ENCODE data around the gene PPP6R3. TPM values are rescaled to one million over a fixed set of nuclear protein-coding genes. Genes with fewer than 3 reads are reported as not detected.

Gene PPP6R3
- total RNA-seq, 1 experiment from 2014 or later, result 171 TPM

- Histone ChIP-seq H3K9me3 (ENCODE audit: low read length) (no peaks in the 10 kb centered on the region), H3K4me2 (ENCODE audit: low read length) (no peak overlapping the region), H4K20me1 (ENCODE audit: low read length) (no peaks in the 10 kb centered on the region), H3K9me2 (replicated peaks; ENCODE audit: low read length) (no peaks in the 10 kb centered on the region), H3K9ac (ENCODE audit: low read length) (no peak overlapping the region), H3K79me2 (ENCODE audit: low read length) (no peaks in the 10 kb centered on the region), H3K27ac (ENCODE audit: low read length) (no peak overlapping the region), H3K4me1 (ENCODE audit: insufficient read depth, low read length) (no peaks in the 10 kb centered on the region), H3K36me3 (ENCODE audit: low read depth, low read length) (peaks cover 28% of the 10 kb centered on the region), H3F3A (ENCODE audit: low read length, unreplicated experiment) (no peaks in the 10 kb centered on the region), H2AFZ (ENCODE audit: low read length) (no peak overlapping the region), H3K4me3 (ENCODE audit: low read length) (no peak overlapping the region), H3K27me3 (ENCODE audit: low read length) (no peaks in the 10 kb centered on the region)
- no TSS peak for BruUV-seq (replicated peaks)
- intact Hi-C loops (cut with micrococcal nuclease), result no loop called here
- no peak for ATAC-seq
- no peak for TF ChIP-seq EZH2 (IDR thresholded peaks at IDR 0.05; ENCODE audit: low read length, unreplicated experiment)
- no peak for TF ChIP-seq EZH2phosphoT487 (IDR thresholded peaks at IDR 0.05; ENCODE audit: borderline replicate concordance, low read length)
- no peak for TF ChIP-seq CTCF (conservative IDR thresholded peaks at IDR 0.05; ENCODE audit: low read depth, low read length)
- DNase-seq, result no peak
- ChIA-PET CTCF (no interaction called here), POLR2A (ENCODE audit: unreplicated experiment) (no interaction called here)
These were observed 40.4 kb upstream of the PPP6R3 start for GRCh38 chr11:68420171-68420570.

GRCh38 chr11:68423481-68423880 is 37.1 kb upstream of the PPP6R3 start:
- ATAC-seq, result no peak
- Histone ChIP-seq H3K36me3 (ENCODE audit: low read depth, low read length) (peaks cover 35% of the 10 kb centered on the region), H3K9me2 (replicated peaks; ENCODE audit: low read length) (no peaks in the 10 kb centered on the region), H3K27ac (ENCODE audit: low read length) (no peak overlapping the region), H3K79me2 (ENCODE audit: low read length) (no peaks in the 10 kb centered on the region), H3K4me1 (ENCODE audit: insufficient read depth, low read length) (no peaks in the 10 kb centered on the region), H3K9me3 (ENCODE audit: low read length) (no peaks in the 10 kb centered on the region), H3K27me3 (ENCODE audit: low read length) (no peaks in the 10 kb centered on the region), H3K4me2 (ENCODE audit: low read length) (no peak overlapping the region), H3K4me3 (ENCODE audit: low read length) (no peak overlapping the region), H3F3A (ENCODE audit: low read length, unreplicated experiment) (no peaks in the 10 kb centered on the region), H4K20me1 (ENCODE audit: low read length) (no peaks in the 10 kb centered on the region), H3K9ac (ENCODE audit: low read length) (no peak overlapping the region), H2AFZ (ENCODE audit: low read length) (no peak overlapping the region)
- intact Hi-C loops (cut with micrococcal nuclease), result no loop called here
- TF ChIP-seq CTCF (conservative IDR thresholded peaks at IDR 0.05; ENCODE audit: low read depth, low read length) (no peak), EZH2phosphoT487 (IDR thresholded peaks at IDR 0.05; ENCODE audit: borderline replicate concordance, low read length) (no peak), EZH2 (IDR thresholded peaks at IDR 0.05; ENCODE audit: low read length, unreplicated experiment) (no peak)
- ChIA-PET CTCF (no interaction called here), POLR2A (ENCODE audit: unreplicated experiment) (no interaction called here)
- BruUV-seq (replicated peaks), result no TSS peak
- DNase-seq, result no peak

GRCh38 chr11:68424101-68424632 is 36.4 kb upstream of the PPP6R3 start:
- no peak for DNase-seq
- ChIA-PET CTCF (no interaction called here), POLR2A (ENCODE audit: unreplicated experiment) (no interaction called here)
- no peak for ATAC-seq
- Histone ChIP-seq H3K9me2 (replicated peaks; ENCODE audit: low read length) (no peaks in the 10 kb centered on the region), H4K20me1 (ENCODE audit: low read length) (no peaks in the 10 kb centered on the region), H3K4me1 (ENCODE audit: insufficient read depth, low read length) (no peaks in the 10 kb centered on the region), H3K4me2 (ENCODE audit: low read length) (no peak overlapping the region), H3F3A (ENCODE audit: low read length, unreplicated experiment) (no peaks in the 10 kb centered on the region), H3K27ac (ENCODE audit: low read length) (no peak overlapping the region), H3K9ac (ENCODE audit: low read length) (no peak overlapping the region), H3K9me3 (ENCODE audit: low read length) (no peaks in the 10 kb centered on the region), H3K27me3 (ENCODE audit: low read length) (no peaks in the 10 kb centered on the region), H3K36me3 (ENCODE audit: low read depth, low read length) (peaks cover 37% of the 10 kb centered on the region), H3K79me2 (ENCODE audit: low read length) (no peaks in the 10 kb centered on the region), H3K4me3 (ENCODE audit: low read length) (no peak overlapping the region), H2AFZ (ENCODE audit: low read length) (no peak overlapping the region)
- BruUV-seq (replicated peaks), result no TSS peak
- intact Hi-C loops (cut with micrococcal nuclease), result no loop called here
- TF ChIP-seq EZH2phosphoT487 (IDR thresholded peaks at IDR 0.05; ENCODE audit: borderline replicate concordance, low read length), result no peak
- no peak for TF ChIP-seq CTCF (conservative IDR thresholded peaks at IDR 0.05; ENCODE audit: low read depth, low read length)
- TF ChIP-seq EZH2 (IDR thresholded peaks at IDR 0.05; ENCODE audit: low read length, unreplicated experiment), result no peak

Measured in PC-3 (cell line).